PC-3 (cell line): Measurements from ENCODE around the gene CCDC154.

Source experiments
- EZH2 ChIP-seq: fragments of 300-600 bp; sonication (generic); IDR thresholded peaks from one replicate; pipeline ENCODE4 v1.6.1; 2017; ENCODE audit warnings: antibody characterized with exemption, mild to moderate bottlenecking, low read length; ENCODE audit not compliant: unreplicated experiment
- EZH2phosphoT487 ChIP-seq: fragments of 300-600 bp; sonication (generic); IDR thresholded peaks from 2 replicates; pipeline ENCODE4 v1.6.1; 2018; ENCODE audit warnings: mild to moderate bottlenecking, antibody characterized with exemption, low read length, borderline replicate concordance

DNA sequence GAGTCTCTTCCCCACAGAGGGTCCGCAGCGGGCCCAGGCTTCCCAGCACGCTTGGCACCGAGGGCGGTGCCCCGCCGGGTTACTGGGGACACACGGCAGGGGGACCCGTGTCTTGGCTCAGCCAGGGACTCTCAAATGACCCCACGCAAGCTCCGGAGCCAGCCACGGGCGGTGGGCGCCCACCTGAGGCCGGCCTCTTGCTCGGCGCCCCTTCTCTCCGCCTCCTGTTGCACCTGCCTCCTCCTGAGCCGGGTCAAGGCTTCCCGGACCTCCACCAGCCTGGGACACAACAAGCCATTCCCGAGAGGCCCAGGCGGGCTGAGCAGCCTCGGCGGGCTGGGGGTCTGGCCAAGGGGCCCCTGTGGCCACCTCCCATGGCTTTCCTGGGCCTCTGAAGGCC is 1.7 kb downstream of the CCDC154 start:
- no peak for TF ChIP-seq EZH2phosphoT487
- TF ChIP-seq EZH2 = no peak
